PC-9 (cell line): Measurements from ENCODE around the gene SPATA46. TPM values are rescaled to one million over a fixed set of nuclear protein-coding genes. Genes with fewer than 3 reads are reported as not detected.

Experiments
- BruUV-seq: library from RNA; stranded (reverse); fragments of 400-500 nt; replicated peaks from 2 replicates; lab custom pipeline; 2021; lab: Mats Ljungman, UMichigan
- CTCF ChIA-PET: fragments of 300-600 bp; sonication (Branson Sonifier 250); formaldehyde crosslinking; loops from one replicate; lab custom pipeline; 2022; ENCODE audit warnings: antibody characterized with exemption; lab: Charles Lee
- POLR2A ChIA-PET: fragments of 300-600 bp; sonication (Branson Sonifier 250); formaldehyde crosslinking; loops from one replicate; lab custom pipeline; 2022; ENCODE audit warnings: antibody characterized with exemption; ENCODE audit not compliant: unreplicated experiment; lab: Charles Lee
- DNase-seq, 2 experiments: peaks; one replicate each; pipeline versions ENCODE4 v3.0.0 to v3.0.0-alpha.2; 2015 to 2022; ENCODE audit warnings: mixed read lengths in 1 of 2
- H2AFZ ChIP-seq: fragments of 200-600 bp; sonication (generic); 2 replicates; pipeline ENCODE4 v1.8.1; 2017; ENCODE audit warnings: antibody characterized with exemption
- H3F3A ChIP-seq: fragments of 200-600 bp; sonication (generic); 2 replicates; pipeline ENCODE4 v1.8.1; 2017; ENCODE audit warnings: antibody characterized with exemption, mild to moderate bottlenecking, low read depth; ENCODE audit not compliant: insufficient read depth
- H3K27ac ChIP-seq: fragments of 200-600 bp; sonication (generic); 2 replicates; pipeline ENCODE4 v1.6.1; 2016; ENCODE audit warnings: mixed run types
- H3K27me3 ChIP-seq: fragments of 200-600 bp; sonication (generic); 2 replicates; pipeline ENCODE4 v1.6.1; 2016; ENCODE audit warnings: low read depth, mixed run types; ENCODE audit not compliant: insufficient read depth
- H3K36me3 ChIP-seq: fragments of 200-600 bp; sonication (generic); 2 replicates; pipeline ENCODE4 v1.6.1; 2016; ENCODE audit warnings: low read depth, mixed run types
- H3K4me1 ChIP-seq: fragments of 200-600 bp; sonication (generic); replicated peaks from 2 replicates; pipeline ENCODE4 v1.6.1; 2016; ENCODE audit warnings: mixed run types; ENCODE audit not compliant: insufficient read depth
- H3K4me2 ChIP-seq: fragments of 200-600 bp; sonication (generic); 2 replicates; pipeline ENCODE4 v1.6.1; 2017; ENCODE audit warnings: mixed run types
- H3K4me3 ChIP-seq: fragments of 200-600 bp; sonication (generic); 2 replicates; pipeline ENCODE4 v1.6.1; 2016; ENCODE audit warnings: mixed run types
- H3K79me2 ChIP-seq: fragments of 200-600 bp; sonication (generic); 2 replicates; pipeline ENCODE4 v1.6.1; 2017; ENCODE audit warnings: low read depth, mixed run types
- H3K9me2 ChIP-seq: fragments of 200-600 bp; sonication (generic); 2 replicates; pipeline ENCODE4 v1.8.1; 2017; ENCODE audit warnings: mild to moderate bottlenecking; ENCODE audit not compliant: insufficient read depth
- H3K9me3 ChIP-seq: fragments of 200-600 bp; sonication (generic); 2 replicates; pipeline ENCODE4 v1.8.1; 2016; ENCODE audit warnings: low read depth; ENCODE audit not compliant: insufficient read depth
- H4K20me1 ChIP-seq: fragments of 200-600 bp; sonication (generic); 2 replicates; pipeline ENCODE4 v1.8.1; 2017; ENCODE audit not compliant: insufficient read depth
- CTCF ChIP-seq: fragments of 200-600 bp; sonication (generic); conservative IDR thresholded peaks from 2 replicates; pipeline ENCODE4 v1.6.1; 2017; ENCODE audit warnings: mixed run types, antibody characterized with exemption, mild to moderate bottlenecking, moderate library complexity
- EZH2 ChIP-seq: fragments of 200-600 bp; sonication (generic); IDR thresholded peaks from 2 replicates; pipeline ENCODE4 v1.8.0; 2017; ENCODE audit warnings: antibody characterized with exemption, low read depth
- intact Hi-C: fragments of 100-400 bp; cut with micrococcal nuclease; formaldehyde crosslinking; loops from one replicate; pipeline ENCODE4 v1.10.0; 2022; ENCODE audit not compliant: unreplicated experiment
- total RNA-seq: library from RNA; stranded (reverse); gene quantifications from 2 replicates; pipeline ENCODE4 v1.2.3, GENCODE V29; 2021

Gene SPATA46
- total RNA-seq, 1 experiment from 2014 or later, result not detected

- H3K9me3 ChIP-seq, result no peaks in the 10 kb centered on the region; the same call in 1 of the 2 replicates
- H3K27me3 ChIP-seq, result no peaks in the 10 kb centered on the region
- no peaks in the 10 kb centered on the region for H3K79me2 ChIP-seq
- no peak overlapping the region for H3K4me2 ChIP-seq
- H3K4me3 ChIP-seq, result no peak overlapping the region
- CTCF ChIA-PET, result no interaction called here
- no peak overlapping the region for H3K27ac ChIP-seq
- H3K9me2 ChIP-seq, result no peaks in the 10 kb centered on the region; the same call in 1 of the 2 replicates
- H4K20me1 ChIP-seq, result no peaks in the 10 kb centered on the region
- POLR2A ChIA-PET, result interaction anchor here (0.5 kb wide), 1 partner anchor 16 kb away, joined by 6 read pairs; no protein-coding TSS in a partner anchor
- no peaks in the 10 kb centered on the region for H3K36me3 ChIP-seq
- no peak for DNase-seq
- H2AFZ ChIP-seq, result no peak overlapping the region
- H3F3A ChIP-seq, result no peaks in the 10 kb centered on the region
- TF ChIP-seq CTCF (no peak), EZH2 (no peak)
- intact Hi-C loops, result no loop called here
- H3K4me1 ChIP-seq, result peaks cover 9% of the 10 kb centered on the region; the same call in 1 of the 2 replicates
- BruUV-seq, result no TSS peak
These were observed 28.0 kb upstream of the SPATA46 start for GRCh38 chr1:162404550-162405160.

- TF ChIP-seq CTCF (no peak), EZH2 (no peak)
- no peak for DNase-seq
- H3K4me1 ChIP-seq, result peaks cover 4% of the 10 kb centered on the region; the same call in 1 of the 2 replicates
- H3K9me3 ChIP-seq, result no peaks in the 10 kb centered on the region; the same call in 1 of the 2 replicates
- H3K36me3 ChIP-seq, result no peaks in the 10 kb centered on the region
- intact Hi-C loops, result no loop called here
- H4K20me1 ChIP-seq, result no peaks in the 10 kb centered on the region
- H3K9me2 ChIP-seq, result no peaks in the 10 kb centered on the region
- H3K4me2 ChIP-seq, result no peak overlapping the region
- H3F3A ChIP-seq, result no peaks in the 10 kb centered on the region
- POLR2A ChIA-PET, result no interaction called here
- no peak overlapping the region for H3K27ac ChIP-seq
- BruUV-seq, result no TSS peak
- H3K79me2 ChIP-seq, result no peaks in the 10 kb centered on the region
- H2AFZ ChIP-seq, result no peak overlapping the region
- H3K27me3 ChIP-seq, result no peaks in the 10 kb centered on the region
- no peak overlapping the region for H3K4me3 ChIP-seq
- CTCF ChIA-PET, result no interaction called here
These were observed 24.2 kb upstream of the SPATA46 start for GRCh38 chr1:162400790-162401355.

- POLR2A ChIA-PET, result no interaction called here
- no peaks in the 10 kb centered on the region for H4K20me1 ChIP-seq
- no peak overlapping the region for H3K4me3 ChIP-seq
- H3K79me2 ChIP-seq, result no peaks in the 10 kb centered on the region
- no peak for TF ChIP-seq EZH2
- TF ChIP-seq CTCF, result no peak
- intact Hi-C loops, result no loop called here
- no TSS peak for BruUV-seq
- DNase-seq, result no peak
- H3K27me3 ChIP-seq, result no peaks in the 10 kb centered on the region
- H3K36me3 ChIP-seq, result no peaks in the 10 kb centered on the region
- H3K4me2 ChIP-seq, result no peak overlapping the region
- no peaks in the 10 kb centered on the region for H3K9me2 ChIP-seq
- no peaks in the 10 kb centered on the region for H3K9me3 ChIP-seq
- CTCF ChIA-PET, result no interaction called here
- H3F3A ChIP-seq, result no peaks in the 10 kb centered on the region
- no peak overlapping the region for H3K27ac ChIP-seq
- H2AFZ ChIP-seq, result no peak overlapping the region
- no peaks in the 10 kb centered on the region for H3K4me1 ChIP-seq
These were observed 22.4 kb upstream of the SPATA46 start for GRCh38 chr1:162398999-162399580.
